ENCODE results near the gene GPRC5D.

DNA sequence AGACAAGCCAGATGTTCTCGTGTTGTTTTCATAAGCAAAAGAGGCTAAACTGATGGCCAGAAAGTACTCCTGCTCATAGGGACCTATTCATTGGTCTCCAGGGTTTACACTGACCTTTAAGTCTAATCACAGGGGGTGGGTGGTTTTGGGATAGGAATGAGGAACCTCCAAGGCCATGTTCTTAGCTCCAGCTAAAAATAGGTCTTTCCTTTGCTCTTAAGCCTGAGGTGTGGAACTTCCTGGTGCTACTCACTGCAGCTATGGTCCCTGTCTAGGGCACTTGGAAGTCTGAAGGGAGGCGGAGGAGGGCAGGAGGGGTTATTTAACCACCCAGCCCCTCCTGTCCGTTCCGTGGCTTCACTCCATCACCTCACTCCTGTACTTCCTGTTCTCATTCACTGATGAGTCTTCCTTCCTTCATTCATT lies 42.0 kb downstream of the GPRC5D start:
- TF ChIP-seq, protein P1, sequence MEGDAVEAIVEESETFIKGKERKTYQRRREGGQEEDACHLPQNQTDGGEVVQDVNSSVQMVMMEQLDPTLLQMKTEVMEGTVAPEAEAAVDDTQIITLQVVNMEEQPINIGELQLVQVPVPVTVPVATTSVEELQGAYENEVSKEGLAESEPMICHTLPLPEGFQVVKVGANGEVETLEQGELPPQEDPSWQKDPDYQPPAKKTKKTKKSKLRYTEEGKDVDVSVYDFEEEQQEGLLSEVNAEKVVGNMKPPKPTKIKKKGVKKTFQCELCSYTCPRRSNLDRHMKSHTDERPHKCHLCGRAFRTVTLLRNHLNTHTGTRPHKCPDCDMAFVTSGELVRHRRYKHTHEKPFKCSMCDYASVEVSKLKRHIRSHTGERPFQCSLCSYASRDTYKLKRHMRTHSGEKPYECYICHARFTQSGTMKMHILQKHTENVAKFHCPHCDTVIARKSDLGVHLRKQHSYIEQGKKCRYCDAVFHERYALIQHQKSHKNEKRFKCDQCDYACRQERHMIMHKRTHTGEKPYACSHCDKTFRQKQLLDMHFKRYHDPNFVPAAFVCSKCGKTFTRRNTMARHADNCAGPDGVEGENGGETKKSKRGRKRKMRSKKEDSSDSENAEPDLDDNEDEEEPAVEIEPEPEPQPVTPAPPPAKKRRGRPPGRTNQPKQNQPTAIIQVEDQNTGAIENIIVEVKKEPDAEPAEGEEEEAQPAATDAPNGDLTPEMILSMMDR (IDR thresholded peaks at IDR 0.05): no peak
- no peak for TF ChIP-seq POLR2A (IDR thresholded peaks at IDR 0.05)
